WTC11 (cell line): Measurements from ENCODE around the gene POLR1G.

Experiments used
- FOXK1 ChIP-seq: sonication (generic); formaldehyde crosslinking; IDR thresholded peaks from 2 replicates; pipeline ENCODE4 v1.8.0; 2022; ENCODE audit warnings: mild to moderate bottlenecking, moderate library complexity, missing genetic modification reagents
- NFATC4 ChIP-seq: fragments of 250-450 bp; sonication (Bioruptor Pico); IDR thresholded peaks from 2 replicates; pipeline ENCODE4 v1.9.0; 2021; ENCODE audit warnings: mild to moderate bottlenecking
- NFYB ChIP-seq: sonication (generic); formaldehyde crosslinking; conservative IDR thresholded peaks from 2 replicates; pipeline ENCODE4 v1.8.0; 2022; ENCODE audit warnings: low read depth, missing genetic modification reagents
- ZNF219 ChIP-seq: sonication (generic); formaldehyde crosslinking; IDR thresholded peaks from 2 replicates; pipeline ENCODE4 v1.8.0; 2023; ENCODE audit warnings: missing genetic modification reagents, mild to moderate bottlenecking, borderline replicate concordance
- ZNF232 ChIP-seq: sonication (generic); formaldehyde crosslinking; IDR thresholded peaks from 2 replicates; pipeline ENCODE4 v1.8.0; 2022; ENCODE audit warnings: mild to moderate bottlenecking, missing genetic modification reagents
- ZNF263 ChIP-seq: sonication (generic); formaldehyde crosslinking; IDR thresholded peaks from 2 replicates; pipeline ENCODE4 v1.8.1; 2022; ENCODE audit warnings: low read depth, mild to moderate bottlenecking, moderate library complexity, missing genetic modification reagents
- ZNF423 ChIP-seq: fragments of 250-450 bp; sonication (Bioruptor Pico); IDR thresholded peaks from 2 replicates; pipeline ENCODE4 v2.1.2; 2022; ENCODE audit warnings: mild to moderate bottlenecking, moderate library complexity
- TF ChIP-seq, protein P1 (sequence below): fragments of 200-600 bp; IDR thresholded peaks from 2 replicates; pipeline ENCODE4 v1.8.0; 2022; ENCODE audit warnings: antibody characterized with exemption
- TF ChIP-seq, protein P2 (sequence below): fragments of 250-450 bp; sonication (Bioruptor Pico); IDR thresholded peaks from 2 replicates; pipeline ENCODE4 v2.1.2; 2022; ENCODE audit warnings: mild to moderate bottlenecking, moderate library complexity
- TF ChIP-seq, protein P3 (sequence below): sonication (generic); formaldehyde crosslinking; IDR thresholded peaks from 2 replicates; pipeline ENCODE4 v1.8.0; 2022; ENCODE audit warnings: mild to moderate bottlenecking, missing genetic modification reagents

DNA sequence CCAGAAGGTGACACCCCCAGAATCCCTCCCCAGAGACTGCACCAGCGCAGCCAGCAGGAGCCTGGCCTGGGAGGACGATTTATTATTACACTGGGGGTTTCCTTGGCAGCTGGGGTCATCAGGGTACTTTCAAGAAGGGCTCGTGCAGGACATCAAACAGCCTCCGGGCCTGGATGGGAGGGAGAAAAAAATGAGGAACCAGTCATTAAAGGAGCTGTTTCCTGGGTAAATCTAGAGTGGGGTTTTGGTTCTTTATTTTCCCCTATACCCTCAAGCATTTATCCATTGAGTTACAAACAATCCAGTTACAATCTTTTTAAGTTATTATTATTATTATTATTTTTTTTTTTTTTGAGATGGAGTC lies 3.1 kb downstream of the POLR1G start:
- TF ChIP-seq, protein P1, sequence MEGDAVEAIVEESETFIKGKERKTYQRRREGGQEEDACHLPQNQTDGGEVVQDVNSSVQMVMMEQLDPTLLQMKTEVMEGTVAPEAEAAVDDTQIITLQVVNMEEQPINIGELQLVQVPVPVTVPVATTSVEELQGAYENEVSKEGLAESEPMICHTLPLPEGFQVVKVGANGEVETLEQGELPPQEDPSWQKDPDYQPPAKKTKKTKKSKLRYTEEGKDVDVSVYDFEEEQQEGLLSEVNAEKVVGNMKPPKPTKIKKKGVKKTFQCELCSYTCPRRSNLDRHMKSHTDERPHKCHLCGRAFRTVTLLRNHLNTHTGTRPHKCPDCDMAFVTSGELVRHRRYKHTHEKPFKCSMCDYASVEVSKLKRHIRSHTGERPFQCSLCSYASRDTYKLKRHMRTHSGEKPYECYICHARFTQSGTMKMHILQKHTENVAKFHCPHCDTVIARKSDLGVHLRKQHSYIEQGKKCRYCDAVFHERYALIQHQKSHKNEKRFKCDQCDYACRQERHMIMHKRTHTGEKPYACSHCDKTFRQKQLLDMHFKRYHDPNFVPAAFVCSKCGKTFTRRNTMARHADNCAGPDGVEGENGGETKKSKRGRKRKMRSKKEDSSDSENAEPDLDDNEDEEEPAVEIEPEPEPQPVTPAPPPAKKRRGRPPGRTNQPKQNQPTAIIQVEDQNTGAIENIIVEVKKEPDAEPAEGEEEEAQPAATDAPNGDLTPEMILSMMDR = no peak
- TF ChIP-seq, protein P2, sequence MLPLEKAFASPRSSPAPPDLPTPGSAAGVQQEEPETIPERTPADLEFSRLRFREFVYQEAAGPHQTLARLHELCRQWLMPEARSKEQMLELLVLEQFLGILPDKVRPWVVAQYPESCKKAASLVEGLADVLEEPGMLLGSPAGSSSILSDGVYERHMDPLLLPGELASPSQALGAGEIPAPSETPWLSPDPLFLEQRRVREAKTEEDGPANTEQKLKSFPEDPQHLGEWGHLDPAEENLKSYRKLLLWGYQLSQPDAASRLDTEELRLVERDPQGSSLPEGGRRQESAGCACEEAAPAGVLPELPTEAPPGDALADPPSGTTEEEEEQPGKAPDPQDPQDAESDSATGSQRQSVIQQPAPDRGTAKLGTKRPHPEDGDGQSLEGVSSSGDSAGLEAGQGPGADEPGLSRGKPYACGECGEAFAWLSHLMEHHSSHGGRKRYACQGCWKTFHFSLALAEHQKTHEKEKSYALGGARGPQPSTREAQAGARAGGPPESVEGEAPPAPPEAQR (CRISPR knock-in tag) = no peak
- TF ChIP-seq ZNF232 (CRISPR knock-in tag) (no peak), ZNF423 (CRISPR knock-in tag) (no peak), NFATC4 (CRISPR knock-in tag) (no peak), NFYB (CRISPR knock-in tag) (no peak), ZNF263 (CRISPR knock-in tag) (no peak), ZNF219 (CRISPR knock-in tag) (no peak), FOXK1 (CRISPR knock-in tag) (no peak)
- TF ChIP-seq, protein P3, sequence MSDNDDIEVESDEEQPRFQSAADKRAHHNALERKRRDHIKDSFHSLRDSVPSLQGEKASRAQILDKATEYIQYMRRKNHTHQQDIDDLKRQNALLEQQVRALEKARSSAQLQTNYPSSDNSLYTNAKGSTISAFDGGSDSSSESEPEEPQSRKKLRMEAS (CRISPR knock-in tag) = no peak
